ENCODE data around the gene HDAC9. TPM values are rescaled to one million over a fixed set of nuclear protein-coding genes. Genes with fewer than 3 reads are reported as not detected.

Gene HDAC9
- total and polyA plus RNA-seq, 2 of the 13 experiments (the other 11 are each of a cell fraction or from before 2014, with no cell fraction given): 0.05 to 0.07 TPM

- H3K79me2 ChIP-seq (ENCODE audit: insufficient read depth, low read length): no peaks in the 10 kb centered on the region
- H3K4me1 ChIP-seq (ENCODE audit: insufficient read depth, low read length): no peaks in the 10 kb centered on the region
- no TSS peak for BruUV-seq (replicated peaks)
- intact Hi-C loops (cut with micrococcal nuclease; ENCODE audit: unreplicated experiment) (no loop called here), in situ Hi-C loops (cut with HindIII; ENCODE audit: extremely low pct_ligation_motif_present, low pct_unique_long_range_greater_than_20kb) (no loop called here)
- H3K27me3 ChIP-seq (ENCODE audit: control insufficient read depth in 1 of 2, insufficient read depth in 2 of 2, low read length in 2 of 2): no peaks in the 10 kb centered on the region
- H3K9me3 ChIP-seq (ENCODE audit: low read length): no peaks in the 10 kb centered on the region
- ATAC-seq (no peak), DNase-seq (ENCODE audit: low spot score) (no peak), FAIRE-seq (no peak)
- no peak overlapping the region for H2AFZ ChIP-seq (ENCODE audit: low read length)
- no peaks in the 10 kb centered on the region for H3K36me3 ChIP-seq (replicated peaks in 1 of 2; ENCODE audit: control insufficient read depth in 1 of 2, insufficient read depth in 2 of 2, low read length in 2 of 2)
- no peak overlapping the region for H3K9ac ChIP-seq (ENCODE audit: insufficient read depth, low read depth, low read length)
- ChIA-PET CTCF (ENCODE audit: low intra/inter-chr PET ratio, low total read pairs) (no interaction called here), POLR2A (no interaction called here)
- no peak overlapping the region for H3K4me2 ChIP-seq (ENCODE audit: low read depth, low read length)
- no peaks in the 10 kb centered on the region for H4K20me1 ChIP-seq (ENCODE audit: insufficient read depth, low read length)
- no peak overlapping the region for H3K4me3 ChIP-seq (replicated peaks in 1 of 3; ENCODE audit: insufficient read depth in 1 of 3, low read depth in 2 of 3, low read length in 3 of 3)
- WGBS (ENCODE audit: low lambda C conversion rate): 0% methylated on average over 2 of the region's 2 CpGs
- no peak overlapping the region for H3K27ac ChIP-seq (ENCODE audit: extremely low read length, insufficient read depth, low read length)
- TF ChIP-seq BORCS8-MEF2B (CRISPR knock-in tag; IDR thresholded peaks at IDR 0.05): no peak
- TF ChIP-seq STAT6 (CRISPR knock-in tag; IDR thresholded peaks at IDR 0.05; ENCODE audit: borderline replicate concordance): no peak
- no peak for TF ChIP-seq POGK (CRISPR knock-in tag; conservative IDR thresholded peaks at IDR 0.05)
- TF ChIP-seq ZSCAN29 (CRISPR knock-in tag; conservative IDR thresholded peaks at IDR 0.05): no peak
- no peak for TF ChIP-seq SAP130 (CRISPR knock-in tag; IDR thresholded peaks at IDR 0.05; ENCODE audit: low read depth)
- no peak for TF ChIP-seq RBFOX2 (IDR thresholded peaks at IDR 0.05; ENCODE audit: low read depth, low read length)
- no peak for TF ChIP-seq ZNF616 (CRISPR knock-in tag; IDR thresholded peaks at IDR 0.05; ENCODE audit: low read depth)
- no peak for TF ChIP-seq ZSCAN20 (CRISPR knock-in tag; IDR thresholded peaks at IDR 0.05; ENCODE audit: borderline replicate concordance)
- no peak for TF ChIP-seq RBAK (CRISPR knock-in tag; IDR thresholded peaks at IDR 0.05)
- TF ChIP-seq TOPORS (CRISPR knock-in tag; IDR thresholded peaks at IDR 0.05): no peak
- no peak for TF ChIP-seq ZGPAT (CRISPR knock-in tag; IDR thresholded peaks at IDR 0.05)
- TF ChIP-seq ZNF337 (CRISPR knock-in tag; IDR thresholded peaks at IDR 0.05; ENCODE audit: borderline replicate concordance, low read depth): no peak
- TF ChIP-seq ZNF205 (CRISPR knock-in tag; IDR thresholded peaks at IDR 0.05): no peak
Observed at GRCh38 chr7:18475488-18475887, 20.1 kb upstream of the HDAC9 start.
